Panc1 (cell line): ENCODE data around the gene RALGAPB. TPM values are rescaled to one million over a fixed set of nuclear protein-coding genes. Genes with fewer than 3 reads are reported as not detected.

ENCODE experiments used
- ATAC-seq: fragments of 200-7000 bp; cut with Tn5 transposase; 2 replicates; pipeline ENCODE4 v1.9.1; 2020; ENCODE audit warnings: mild to moderate bottlenecking, moderate library complexity
- BruUV-seq: library from RNA; stranded (reverse); fragments of 400-500 nt; replicated peaks from 2 replicates; lab custom pipeline; 2021; lab: Mats Ljungman, UMichigan
- CTCF ChIA-PET: fragments of 300-600 bp; sonication (Branson Sonifier 250); formaldehyde crosslinking; loops from one replicate; lab custom pipeline; 2022; ENCODE audit warnings: antibody characterized with exemption; lab: Charles Lee
- POLR2A ChIA-PET: fragments of 300-600 bp; sonication (Branson Sonifier 250); formaldehyde crosslinking; loops from one replicate; lab custom pipeline; 2022; ENCODE audit warnings: antibody characterized with exemption; lab: Charles Lee
- DNase-seq: peaks from one replicate; pipeline ENCODE4 v3.0.0-alpha.2; 2010; ENCODE audit warnings: low read depth, low spot score
- H3K27ac ChIP-seq: 2 replicates; pipeline ENCODE4 v1.5.1; 2011; ENCODE audit warnings: mild to moderate bottlenecking, low read length, inconsistent platforms
- H3K27me3 ChIP-seq: fragments of 200-500 bp; sonication (Bioruptor generic); 2 replicates; pipeline ENCODE4 v1.6.0; 2014; ENCODE audit warnings: low read length, inconsistent platforms; ENCODE audit not compliant: control insufficient read depth, insufficient read depth
- H3K36me3 ChIP-seq: fragments of 200-500 bp; sonication (Bioruptor generic); 2 replicates; pipeline ENCODE4 v1.5.1; 2014; ENCODE audit warnings: inconsistent platforms, mild to moderate bottlenecking, low read length, moderate library complexity; ENCODE audit not compliant: control insufficient read depth, insufficient read depth
- H3K4me1 ChIP-seq: 2 replicates; pipeline ENCODE4 v1.5.1; 2011; ENCODE audit warnings: inconsistent platforms, mild to moderate bottlenecking, low read length, moderate library complexity; ENCODE audit not compliant: control insufficient read depth, insufficient read depth
- H3K4me3 ChIP-seq, 2 experiments: 2 replicates each; pipeline ENCODE4 v1.5.1; 2011 to 2012; ENCODE audit warnings: low read depth in 2 of 2, low read length in 2 of 2, mild to moderate bottlenecking in 2 of 2, inconsistent platforms in 1 of 2, moderate library complexity in 1 of 2
- H3K9me3 ChIP-seq: fragments of 200-500 bp; sonication (Bioruptor generic); 2 replicates; pipeline ENCODE4 v1.5.1; 2014; ENCODE audit warnings: low read depth, mild to moderate bottlenecking, inconsistent platforms, low read length, moderate library complexity; ENCODE audit not compliant: control insufficient read depth, insufficient read depth
- POLR2AphosphoS5 ChIP-seq: IDR thresholded peaks from 2 replicates; pipeline ENCODE4 v1.6.1; 2012; ENCODE audit warnings: mild to moderate bottlenecking, low read depth, low read length, moderate library complexity
- SIN3A ChIP-seq: IDR thresholded peaks from 2 replicates; pipeline ENCODE4 v1.6.1; 2012; ENCODE audit warnings: low read depth, mild to moderate bottlenecking, low read length, moderate library complexity, borderline replicate concordance; ENCODE audit not compliant: insufficient read depth
- TCF7L2 ChIP-seq: IDR thresholded peaks from 2 replicates; pipeline ENCODE4 v1.6.1; 2011; ENCODE audit warnings: mild to moderate bottlenecking, low read depth, low read length, inconsistent platforms
- in situ Hi-C: cut with HindIII; loops from 2 replicates; pipeline ENCODE4 v1.10.0; 2016; ENCODE audit warnings: low sequenced_read_pairs, low pct_unique_long_range_greater_than_20kb
- intact Hi-C: fragments of 100-400 bp; cut with micrococcal nuclease; formaldehyde crosslinking; loops from one replicate; pipeline ENCODE4 v1.10.0; 2022; ENCODE audit not compliant: unreplicated experiment
- total RNA-seq: library from RNA; stranded (reverse); gene quantifications from one replicate; pipeline ENCODE4 v1.2.1, GENCODE V29; 2021; ENCODE audit not compliant: unreplicated experiment
- TF ChIP-seq, protein P1 (sequence below), 2 experiments: IDR thresholded peaks; 2 replicates each; pipeline ENCODE4 v1.6.1; 2011 to 2012; ENCODE audit warnings: low read depth in 2 of 2, control low read depth in 1 of 2, low read length in 1 of 2, mild to moderate bottlenecking in 1 of 2, moderate library complexity in 1 of 2; ENCODE audit not compliant: insufficient read depth in 1 of 2
- TF ChIP-seq, protein P2 (sequence below): fragments of 450-650 bp; IDR thresholded peaks from 2 replicates; pipeline ENCODE4 v1.5.1; 2017; ENCODE audit warnings: mild to moderate bottlenecking

Gene RALGAPB
- total RNA-seq, 1 experiment from 2014 or later, result 33.1 TPM

DNA sequence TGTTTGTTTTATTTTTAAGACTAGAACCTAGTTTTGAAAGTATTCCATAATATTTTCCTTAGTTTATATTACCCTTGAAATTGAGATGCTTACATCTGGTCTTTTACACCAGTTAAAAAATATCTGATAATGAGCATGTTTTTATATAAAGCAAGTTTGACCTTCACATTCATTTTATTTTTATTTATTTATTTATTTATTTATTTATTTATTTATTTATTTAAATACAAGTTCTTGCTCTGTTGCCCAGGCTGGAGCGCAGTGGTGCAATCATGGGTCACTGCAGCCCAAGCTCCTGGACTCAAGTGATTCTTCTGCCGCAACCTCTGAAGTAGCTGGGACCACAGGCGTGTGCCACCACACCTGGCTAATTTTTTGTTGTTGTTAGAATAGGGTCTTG, 55.5 kb downstream of the RALGAPB start:
- intact Hi-C loops (no loop called here), in situ Hi-C loops (no loop called here)
- H3K27me3 ChIP-seq, result no peaks in the 10 kb centered on the region
- no peaks in the 10 kb centered on the region for H3K9me3 ChIP-seq
- H3K27ac ChIP-seq, result no peak overlapping the region
- TF ChIP-seq, protein P1, sequence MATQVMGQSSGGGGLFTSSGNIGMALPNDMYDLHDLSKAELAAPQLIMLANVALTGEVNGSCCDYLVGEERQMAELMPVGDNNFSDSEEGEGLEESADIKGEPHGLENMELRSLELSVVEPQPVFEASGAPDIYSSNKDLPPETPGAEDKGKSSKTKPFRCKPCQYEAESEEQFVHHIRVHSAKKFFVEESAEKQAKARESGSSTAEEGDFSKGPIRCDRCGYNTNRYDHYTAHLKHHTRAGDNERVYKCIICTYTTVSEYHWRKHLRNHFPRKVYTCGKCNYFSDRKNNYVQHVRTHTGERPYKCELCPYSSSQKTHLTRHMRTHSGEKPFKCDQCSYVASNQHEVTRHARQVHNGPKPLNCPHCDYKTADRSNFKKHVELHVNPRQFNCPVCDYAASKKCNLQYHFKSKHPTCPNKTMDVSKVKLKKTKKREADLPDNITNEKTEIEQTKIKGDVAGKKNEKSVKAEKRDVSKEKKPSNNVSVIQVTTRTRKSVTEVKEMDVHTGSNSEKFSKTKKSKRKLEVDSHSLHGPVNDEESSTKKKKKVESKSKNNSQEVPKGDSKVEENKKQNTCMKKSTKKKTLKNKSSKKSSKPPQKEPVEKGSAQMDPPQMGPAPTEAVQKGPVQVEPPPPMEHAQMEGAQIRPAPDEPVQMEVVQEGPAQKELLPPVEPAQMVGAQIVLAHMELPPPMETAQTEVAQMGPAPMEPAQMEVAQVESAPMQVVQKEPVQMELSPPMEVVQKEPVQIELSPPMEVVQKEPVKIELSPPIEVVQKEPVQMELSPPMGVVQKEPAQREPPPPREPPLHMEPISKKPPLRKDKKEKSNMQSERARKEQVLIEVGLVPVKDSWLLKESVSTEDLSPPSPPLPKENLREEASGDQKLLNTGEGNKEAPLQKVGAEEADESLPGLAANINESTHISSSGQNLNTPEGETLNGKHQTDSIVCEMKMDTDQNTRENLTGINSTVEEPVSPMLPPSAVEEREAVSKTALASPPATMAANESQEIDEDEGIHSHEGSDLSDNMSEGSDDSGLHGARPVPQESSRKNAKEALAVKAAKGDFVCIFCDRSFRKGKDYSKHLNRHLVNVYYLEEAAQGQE (IDR thresholded peaks at IDR 0.05; ENCODE audit: insufficient read depth in 1 of 2, low read depth in 2 of 2, low read length in 1 of 2), result no peak
- no peak for TF ChIP-seq POLR2AphosphoS5
- TF ChIP-seq, protein P2, sequence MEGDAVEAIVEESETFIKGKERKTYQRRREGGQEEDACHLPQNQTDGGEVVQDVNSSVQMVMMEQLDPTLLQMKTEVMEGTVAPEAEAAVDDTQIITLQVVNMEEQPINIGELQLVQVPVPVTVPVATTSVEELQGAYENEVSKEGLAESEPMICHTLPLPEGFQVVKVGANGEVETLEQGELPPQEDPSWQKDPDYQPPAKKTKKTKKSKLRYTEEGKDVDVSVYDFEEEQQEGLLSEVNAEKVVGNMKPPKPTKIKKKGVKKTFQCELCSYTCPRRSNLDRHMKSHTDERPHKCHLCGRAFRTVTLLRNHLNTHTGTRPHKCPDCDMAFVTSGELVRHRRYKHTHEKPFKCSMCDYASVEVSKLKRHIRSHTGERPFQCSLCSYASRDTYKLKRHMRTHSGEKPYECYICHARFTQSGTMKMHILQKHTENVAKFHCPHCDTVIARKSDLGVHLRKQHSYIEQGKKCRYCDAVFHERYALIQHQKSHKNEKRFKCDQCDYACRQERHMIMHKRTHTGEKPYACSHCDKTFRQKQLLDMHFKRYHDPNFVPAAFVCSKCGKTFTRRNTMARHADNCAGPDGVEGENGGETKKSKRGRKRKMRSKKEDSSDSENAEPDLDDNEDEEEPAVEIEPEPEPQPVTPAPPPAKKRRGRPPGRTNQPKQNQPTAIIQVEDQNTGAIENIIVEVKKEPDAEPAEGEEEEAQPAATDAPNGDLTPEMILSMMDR, result no peak
- no peak for TF ChIP-seq SIN3A
- TF ChIP-seq TCF7L2, result no peak
- no peak overlapping the region for H3K4me3 ChIP-seq
- no peaks in the 10 kb centered on the region for H3K4me1 ChIP-seq
- ChIA-PET POLR2A (no interaction called here), CTCF (no interaction called here)
- DNase-seq (no peak), ATAC-seq (no peak)
- peaks cover 3% of the 10 kb centered on the region; the same call in 1 of the 2 replicates for H3K36me3 ChIP-seq
- BruUV-seq, result no TSS peak

DNA sequence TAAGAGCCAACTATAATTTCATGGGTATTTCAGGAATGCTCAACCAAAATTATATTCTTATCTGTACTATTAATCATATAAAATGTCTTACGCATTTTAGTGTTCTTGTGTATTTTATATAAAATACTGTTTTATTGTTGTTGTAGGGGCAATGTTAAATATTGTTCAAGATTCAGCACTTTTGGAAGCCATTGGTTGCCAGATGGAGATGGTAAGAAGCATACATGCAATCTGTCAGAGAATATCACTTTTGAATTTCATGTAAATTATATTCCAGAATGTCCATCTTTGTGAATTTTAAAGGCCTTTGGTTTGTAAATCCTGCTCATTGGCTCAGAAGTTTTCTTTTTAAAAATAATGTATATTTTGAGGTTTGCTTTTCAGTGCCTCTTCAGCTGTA, 58.4 kb downstream of the RALGAPB start:
- DNase-seq (no peak), ATAC-seq (no peak)
- Histone ChIP-seq H3K4me3 (no peak overlapping the region), H3K4me1 (no peaks in the 10 kb centered on the region), H3K36me3 (peaks cover 3% of the 10 kb centered on the region; the same call in 1 of the 2 replicates), H3K27ac (no peak overlapping the region), H3K9me3 (no peaks in the 10 kb centered on the region), H3K27me3 (no peaks in the 10 kb centered on the region)
- TF ChIP-seq TCF7L2 (no peak), SIN3A (no peak), POLR2AphosphoS5 (no peak)
- TF ChIP-seq, protein P2, result no peak
- TF ChIP-seq, protein P1 (IDR thresholded peaks at IDR 0.05; ENCODE audit: insufficient read depth in 1 of 2, low read depth in 2 of 2, low read length in 1 of 2), result no peak
- BruUV-seq, result no TSS peak
- ChIA-PET POLR2A (no interaction called here), CTCF (no interaction called here)
- intact Hi-C loops, result no loop called here
- in situ Hi-C loops, result no loop called here
